AG04449 (cell line): ENCODE data around the gene GORASP1.

Experiments
- CTCF ChIA-PET: fragments of 350-600 bp; formaldehyde crosslinking; extraction: SDS; loops from one replicate; lab custom pipeline; 2021; ENCODE audit warnings: antibody characterized with exemption; lab: Yijun Ruan, JAX
- POLR2A ChIA-PET: fragments of 400-600, 350-600 bp; formaldehyde crosslinking; extraction: SDS; loops from one replicate; lab custom pipeline; 2020; ENCODE audit warnings: antibody characterized with exemption, inconsistent platforms; lab: Yijun Ruan, JAX
- DNase-seq: peaks from one replicate; pipeline ENCODE4 v3.0.0-alpha.2; 2010; ENCODE audit warnings: low read depth, low spot score
- H3K4me3 ChIP-seq: 2 replicates; pipeline ENCODE4 v1.5.1; 2011; ENCODE audit warnings: low read depth, mild to moderate bottlenecking, control low read depth, low read length
- TF ChIP-seq, protein P1 (sequence below): IDR thresholded peaks from one replicate; pipeline ENCODE4 v1.5.1; 2011; ENCODE audit warnings: mild to moderate bottlenecking, moderate library complexity, low read length, control low read depth, inconsistent platforms; ENCODE audit not compliant: insufficient read depth; ENCODE audit errors: missing control alignments

Gene GORASP1

DNA sequence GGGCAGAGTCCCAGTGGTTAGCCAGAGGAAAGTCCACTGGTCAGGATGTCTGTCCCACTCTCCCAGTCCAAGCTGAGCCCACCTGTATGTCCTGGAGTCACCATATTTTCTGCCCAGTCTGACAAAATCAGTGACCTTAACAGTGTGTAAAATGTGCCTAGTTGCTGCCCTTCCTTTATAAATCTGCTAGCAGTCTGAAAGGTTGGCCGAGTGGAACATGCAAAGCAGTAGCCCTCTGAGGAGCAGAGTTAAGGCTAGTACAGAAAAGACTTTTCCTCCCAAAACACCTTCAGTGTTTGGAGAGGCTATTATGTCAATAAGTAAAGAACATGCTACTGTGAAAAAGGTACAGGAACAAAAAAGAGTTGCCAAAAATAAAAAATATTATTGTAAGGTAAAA is 15.4 kb upstream of the GORASP1 start:
- no peak for DNase-seq
- ChIA-PET POLR2A (no interaction called here), CTCF (interaction anchor here (1.9 to 15.6 kb wide), 3 partner anchors 15 to 168 kb away, joined by 4 to 545 read pairs (median 115); partner anchors contain the start of genes GORASP1, TTC21A and XIRP1)
- TF ChIP-seq, protein P1, sequence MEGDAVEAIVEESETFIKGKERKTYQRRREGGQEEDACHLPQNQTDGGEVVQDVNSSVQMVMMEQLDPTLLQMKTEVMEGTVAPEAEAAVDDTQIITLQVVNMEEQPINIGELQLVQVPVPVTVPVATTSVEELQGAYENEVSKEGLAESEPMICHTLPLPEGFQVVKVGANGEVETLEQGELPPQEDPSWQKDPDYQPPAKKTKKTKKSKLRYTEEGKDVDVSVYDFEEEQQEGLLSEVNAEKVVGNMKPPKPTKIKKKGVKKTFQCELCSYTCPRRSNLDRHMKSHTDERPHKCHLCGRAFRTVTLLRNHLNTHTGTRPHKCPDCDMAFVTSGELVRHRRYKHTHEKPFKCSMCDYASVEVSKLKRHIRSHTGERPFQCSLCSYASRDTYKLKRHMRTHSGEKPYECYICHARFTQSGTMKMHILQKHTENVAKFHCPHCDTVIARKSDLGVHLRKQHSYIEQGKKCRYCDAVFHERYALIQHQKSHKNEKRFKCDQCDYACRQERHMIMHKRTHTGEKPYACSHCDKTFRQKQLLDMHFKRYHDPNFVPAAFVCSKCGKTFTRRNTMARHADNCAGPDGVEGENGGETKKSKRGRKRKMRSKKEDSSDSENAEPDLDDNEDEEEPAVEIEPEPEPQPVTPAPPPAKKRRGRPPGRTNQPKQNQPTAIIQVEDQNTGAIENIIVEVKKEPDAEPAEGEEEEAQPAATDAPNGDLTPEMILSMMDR, result no peak
- H3K4me3 ChIP-seq, result no peak overlapping the region

DNA sequence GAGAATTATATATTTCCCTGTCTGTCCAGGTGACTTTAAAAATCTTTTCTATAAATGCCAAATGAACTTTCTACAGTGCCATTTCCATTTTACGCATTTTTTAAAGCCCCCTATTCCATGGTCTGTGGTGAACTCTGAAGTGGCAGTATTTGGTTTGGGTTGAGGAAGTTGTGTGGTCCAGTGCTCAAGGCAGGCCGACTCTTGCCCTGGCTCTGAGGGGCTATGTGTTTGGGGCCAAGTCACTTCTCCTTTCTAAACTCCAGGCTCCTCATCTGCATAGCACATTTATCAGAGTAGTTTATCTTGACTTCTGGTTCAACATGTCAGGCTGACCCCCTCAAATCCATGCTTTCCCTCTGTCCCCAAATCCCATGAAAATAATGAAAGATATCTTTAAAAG is 14.2 kb upstream of the GORASP1 start:
- CTCF ChIA-PET, result interaction anchor here (0.8 to 15.6 kb wide), 3 partner anchors 17 to 170 kb away, joined by 3 to 545 read pairs (median 115); partner anchors contain the start of gene XIRP1
- no peak for DNase-seq
- H3K4me3 ChIP-seq, result no peak overlapping the region
- TF ChIP-seq, protein P1, result no peak
- POLR2A ChIA-PET, result no interaction called here

DNA sequence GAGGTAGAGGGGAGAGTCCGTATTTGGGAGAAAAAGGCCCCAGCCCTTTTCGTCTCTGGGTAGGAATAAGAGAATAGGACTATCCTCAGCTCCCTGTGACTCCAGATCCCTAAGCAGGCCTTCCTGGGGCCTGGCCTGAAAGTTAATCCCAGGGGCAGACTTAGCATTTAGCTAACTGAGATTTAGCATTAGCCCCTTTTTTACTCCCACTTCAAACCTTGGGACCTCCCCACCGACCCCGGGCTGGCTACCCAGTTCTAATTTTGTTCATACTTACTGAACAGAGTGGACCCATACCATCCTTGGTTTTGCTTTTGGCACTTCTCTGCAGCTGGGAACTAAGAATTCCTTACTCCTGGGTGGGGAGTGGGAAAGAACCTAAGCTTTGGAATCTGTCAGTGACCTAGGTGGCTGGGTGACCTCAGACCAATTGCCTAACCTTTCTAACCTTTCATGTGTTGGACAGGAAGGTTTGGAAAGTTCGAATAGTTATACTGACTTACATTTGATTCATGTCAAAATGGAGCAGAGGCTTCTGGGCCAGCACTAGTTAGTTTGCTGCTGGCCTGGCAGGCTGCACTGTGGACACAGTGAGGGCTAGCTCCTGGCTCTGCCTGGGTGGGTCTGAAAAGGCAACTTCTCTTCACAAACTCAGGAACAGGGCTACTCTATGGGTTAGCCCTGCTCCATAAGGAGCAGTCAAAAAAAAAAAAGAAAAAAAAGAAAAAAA is 11.7 kb upstream of the GORASP1 start:
- ChIA-PET POLR2A (no interaction called here), CTCF (interaction anchor here (1.4 to 3.9 kb wide), 7 partner anchors 7 to 173 kb away, joined by 4 to 30 read pairs (median 9); no protein-coding TSS in a partner anchor)
- H3K4me3 ChIP-seq, result no peak overlapping the region
- TF ChIP-seq, protein P1, result no peak
- DNase-seq, result no peak

DNA sequence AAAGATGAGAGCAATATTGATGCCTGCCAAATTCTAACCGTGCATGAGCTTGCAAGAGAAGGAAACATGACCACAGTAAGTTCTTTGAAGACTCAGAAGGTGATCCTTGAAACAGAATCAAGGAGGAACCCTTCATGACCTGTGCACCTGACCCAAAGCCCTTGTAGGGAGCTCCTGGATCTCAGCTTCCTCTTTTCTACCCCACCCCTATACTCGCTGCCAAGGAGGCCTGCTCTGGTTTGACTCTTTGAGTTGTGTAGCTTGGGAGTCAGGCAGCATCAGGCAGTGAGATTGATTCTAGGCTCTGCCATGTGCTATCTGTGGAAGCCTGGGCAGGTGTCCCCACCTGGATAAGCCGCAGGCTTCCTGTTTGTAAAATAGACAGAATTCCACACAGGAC is 10.7 kb upstream of the GORASP1 start:
- ChIA-PET POLR2A (no interaction called here), CTCF (interaction anchor here (0.9 to 3.9 kb wide), 6 partner anchors 9 to 174 kb away, joined by 3 to 30 read pairs (median 8); no protein-coding TSS in a partner anchor)
- TF ChIP-seq, protein P1, result no peak
- DNase-seq, result no peak
- no peak overlapping the region for H3K4me3 ChIP-seq

DNA sequence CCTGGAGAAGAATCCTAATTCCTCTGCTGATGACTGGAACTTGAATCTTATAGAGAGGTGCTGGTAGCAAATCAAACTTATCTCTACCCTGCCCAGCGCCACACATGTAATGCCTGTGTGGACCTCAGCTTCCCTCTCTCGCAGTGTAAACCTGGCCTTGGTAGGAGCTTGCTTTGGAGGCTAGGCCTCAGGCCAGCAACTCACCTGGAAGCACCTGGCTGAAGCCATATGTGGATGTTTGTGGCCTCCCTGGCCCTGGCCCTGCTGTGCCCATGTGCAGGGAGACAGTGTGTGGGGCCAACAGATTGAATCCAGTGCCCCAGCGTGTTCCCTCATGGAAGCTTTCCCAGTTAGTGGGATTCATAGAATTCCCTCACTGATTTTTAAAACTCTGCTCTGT is 8.4 kb upstream of the GORASP1 start:
- ChIA-PET CTCF (interaction anchor here (0.6 to 3.9 kb wide), 7 partner anchors 8 to 264 kb away, joined by 3 to 30 read pairs (median 5); partner anchors contain the start of genes GORASP1 and TTC21A), POLR2A (no interaction called here)
- no peak for DNase-seq
- TF ChIP-seq, protein P1, result no peak
- no peak overlapping the region for H3K4me3 ChIP-seq

DNA sequence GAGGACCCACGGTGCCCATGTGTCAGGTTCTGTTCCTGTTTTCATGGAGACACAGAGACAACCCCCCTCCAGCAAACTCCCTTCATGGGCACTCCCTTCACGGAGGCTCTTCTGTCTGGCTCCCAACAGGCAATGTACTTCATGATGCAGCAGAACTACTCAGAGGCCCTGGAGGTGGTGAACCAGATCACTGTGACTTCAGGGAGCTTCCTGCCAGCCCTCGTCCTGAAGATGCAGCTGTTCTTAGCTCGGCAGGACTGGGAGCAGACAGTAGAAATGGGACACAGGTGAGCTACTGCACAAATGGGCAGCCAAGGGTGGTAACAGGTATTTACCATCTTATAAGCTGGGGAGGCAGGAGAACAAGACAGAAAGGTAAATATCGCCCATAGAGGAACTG is 7.0 kb upstream of the GORASP1 start:
- H3K4me3 ChIP-seq, result no peak overlapping the region
- DNase-seq, result no peak
- ChIA-PET POLR2A (no interaction called here), CTCF (interaction anchor here (1.1 to 3.2 kb wide), 3 partner anchors 9 to 174 kb away, joined by 3 to 17 read pairs (median 5); no protein-coding TSS in a partner anchor)
- TF ChIP-seq, protein P1, result no peak
